HG03460 (cell line): ENCODE results near the gene KAT8.
A peak's percentile ranks its signal among the peaks of the same experiment; 100 is the strongest.

Experiments
- ATAC-seq: cut with Tn5 transposase; IDR thresholded peaks from one replicate; pipeline ENCODE4 v1.9.1; 2021; ENCODE audit not compliant: unreplicated experiment

KAT8 gene

GRCh38 chr16:31106509-31107464, 10.7 kb upstream of the KAT8 start:
- ATAC-seq, result no peak

- peak; percentile 50 for ATAC-seq
Observed at GRCh38 chr16:31107465-31107867, 10.0 kb upstream of the KAT8 start.

GRCh38 chr16:31108035-31108793, 9.2 kb upstream of the KAT8 start, which contains the start of gene BCKDK:
BCKDK (plus strand) TSS chr16:31108386; CDS start chr16:31109224, 838 bp downstream.
- peak; percentile 81 for ATAC-seq

GRCh38 chr16:31108794-31109558, 8.5 kb upstream of the KAT8 start:
- no peak for ATAC-seq

DNA sequence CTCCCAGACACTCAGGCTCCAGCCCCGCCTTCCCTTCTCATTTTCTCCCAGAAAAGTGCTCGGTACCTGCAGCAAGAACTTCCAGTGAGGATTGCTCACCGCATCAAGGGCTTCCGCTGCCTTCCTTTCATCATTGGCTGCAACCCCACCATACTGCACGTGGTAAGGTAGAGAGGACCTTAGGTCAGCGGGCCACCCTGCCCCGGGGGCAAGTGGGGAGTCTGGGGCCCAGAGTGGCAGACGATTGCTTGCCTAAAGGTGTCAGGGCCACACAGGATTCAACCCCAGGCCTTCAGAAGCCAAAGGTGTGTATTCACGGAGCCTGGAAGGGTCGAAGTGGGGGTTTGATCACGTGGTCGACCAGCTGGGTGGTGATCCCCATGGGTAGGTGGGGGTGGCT, 7.8 kb upstream of the KAT8 start:
- no peak for ATAC-seq

GRCh38 chr16:31110106-31111034, 7.1 kb upstream of the KAT8 start:
- ATAC-seq, result no peak

DNA sequence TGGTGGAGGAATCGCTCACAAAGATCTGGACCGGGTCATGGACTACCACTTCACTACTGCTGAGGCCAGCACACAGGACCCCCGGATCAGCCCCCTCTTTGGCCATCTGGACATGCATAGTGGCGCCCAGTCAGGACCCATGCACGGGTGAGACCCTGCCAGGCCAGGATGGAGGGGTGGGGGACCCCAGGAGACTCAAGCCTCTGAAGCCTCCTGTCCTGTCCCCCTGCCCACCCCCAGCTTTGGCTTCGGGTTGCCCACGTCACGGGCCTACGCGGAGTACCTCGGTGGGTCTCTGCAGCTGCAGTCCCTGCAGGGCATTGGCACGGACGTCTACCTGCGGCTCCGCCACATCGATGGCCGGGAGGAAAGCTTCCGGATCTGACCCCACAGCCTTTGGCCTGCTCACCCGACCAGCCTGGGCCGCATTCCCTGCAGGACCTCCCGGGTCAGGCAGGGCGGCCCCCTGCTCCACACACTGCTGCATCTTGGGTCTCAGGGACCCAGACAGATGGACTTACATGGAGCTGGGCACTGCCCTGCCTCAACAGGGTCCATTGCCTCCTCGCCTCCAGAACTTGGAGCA, 5.5 kb upstream of the KAT8 start:
- ATAC-seq, result no peak

DNA sequence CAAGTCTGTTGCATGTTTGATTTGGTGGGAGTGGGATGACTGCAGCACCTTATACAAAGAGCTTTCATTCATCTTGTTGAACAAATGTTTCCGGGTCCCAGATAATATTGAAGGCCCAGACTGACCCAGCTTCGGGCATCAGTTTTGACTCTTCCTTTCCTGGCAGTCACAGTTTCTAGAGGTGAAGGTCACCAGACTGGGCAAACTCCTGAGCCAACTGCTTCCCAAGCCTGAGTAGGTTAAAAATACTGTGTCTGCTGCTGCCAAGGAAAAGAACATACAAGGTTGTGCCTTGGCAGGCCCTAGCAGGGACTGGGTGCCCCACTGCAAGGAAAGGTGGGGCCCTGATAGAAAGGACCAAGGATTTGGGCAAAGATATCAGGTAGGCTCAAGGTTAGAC, 4.8 kb upstream of the KAT8 start:
- no peak for ATAC-seq

GRCh38 chr16:31113121-31114120, 4.0 kb upstream of the KAT8 start:
- no peak for ATAC-seq

- no peak for ATAC-seq
Observed at GRCh38 chr16:31114468-31114867, 3.0 kb upstream of the KAT8 start.

GRCh38 chr16:31118223-31119155, 1.0 kb downstream of the KAT8 start:
- ATAC-seq, result no peak

DNA sequence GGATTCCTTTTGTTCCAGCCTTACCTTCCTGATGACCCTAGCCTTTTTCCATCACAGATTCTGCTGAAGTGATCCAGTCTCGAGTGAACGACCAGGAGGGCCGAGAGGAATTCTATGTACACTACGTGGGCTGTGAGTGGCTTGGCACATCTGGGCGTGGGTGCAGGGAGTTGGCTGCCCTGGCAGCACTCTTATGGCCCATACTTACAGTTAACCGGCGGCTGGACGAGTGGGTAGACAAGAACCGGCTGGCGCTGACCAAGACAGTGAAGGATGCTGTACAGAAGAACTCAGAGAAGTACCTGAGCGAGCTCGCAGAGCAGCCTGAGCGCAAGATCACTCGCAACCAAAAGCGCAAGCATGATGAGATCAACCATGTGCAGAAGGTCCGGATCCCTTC, 2.7 kb downstream of the KAT8 start:
- no peak for ATAC-seq

- no peak for ATAC-seq
Observed at GRCh38 chr16:31125844-31126243, 8.4 kb downstream of the KAT8 start.

GRCh38 chr16:31127182-31127581, 9.7 kb downstream of the KAT8 start:
- no peak for ATAC-seq

- ATAC-seq, result no peak
Observed at GRCh38 chr16:31128711-31129567, 11.5 kb downstream of the KAT8 start.

DNA sequence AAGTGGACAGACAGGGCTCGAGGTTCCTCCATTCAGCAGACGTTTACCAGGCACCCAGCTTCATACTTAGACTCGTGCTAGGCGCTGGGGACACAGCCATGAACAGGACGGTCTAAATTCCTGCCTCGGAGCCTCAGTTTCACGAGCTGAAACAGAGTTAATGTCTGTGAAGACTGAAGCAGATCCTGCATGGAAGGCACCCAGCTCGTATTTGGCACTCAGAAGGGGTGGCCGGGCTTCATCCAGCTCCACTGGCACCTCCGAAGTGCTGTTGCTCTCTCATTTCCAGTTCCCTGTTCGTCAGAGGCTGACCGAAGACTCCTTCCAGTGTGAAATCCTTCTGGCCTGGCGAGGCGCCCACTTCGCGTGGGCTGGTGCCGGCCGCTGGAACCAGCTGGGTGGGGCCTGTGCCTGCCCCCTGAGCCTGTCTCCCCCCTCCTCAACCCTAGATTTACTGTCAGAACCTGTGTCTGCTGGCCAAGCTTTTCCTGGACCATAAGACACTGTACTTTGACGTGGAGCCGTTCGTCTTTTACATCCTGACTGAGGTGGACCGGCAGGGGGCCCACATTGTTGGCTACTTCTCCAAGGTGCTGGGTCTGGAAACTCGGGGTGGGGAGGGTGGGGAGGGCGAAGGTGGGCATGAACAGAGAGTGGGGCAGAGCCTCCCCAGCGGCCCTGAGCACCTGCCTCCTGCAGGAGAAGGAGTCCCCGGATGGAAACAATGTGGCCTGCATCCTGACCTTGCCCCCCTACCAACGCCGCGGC, 12.3 kb downstream of the KAT8 start:
- ATAC-seq, result no peak
